Adrenal gland (tissue), 12 donors: ENCODE measurements around the gene RIC3. TPM values are rescaled to one million over a fixed set of nuclear protein-coding genes. Genes with fewer than 3 reads are reported as not detected.
A peak's percentile ranks its signal among the peaks of the same experiment; 100 is the strongest.

Source experiments
- DNase-seq, 7 donors: peaks; one replicate each; pipeline ENCODE4 v3.0.0-alpha.2; 2019 to 2020
- H3K27ac ChIP-seq, 5 donors: fragments of 200-600 bp; sonication (generic) in 4 of 5; 1 replicate in 3 of 5; 2 replicates in 2 of 5; pipeline versions ENCODE4 v1.5.1 to v1.8.0; 2016 to 2020; ENCODE audit warnings: mild to moderate bottlenecking in 1 of 5
- H3K27me3 ChIP-seq: fragments of 200-600 bp; 2 replicates; pipeline ENCODE4 v1.8.0; 2021
- H3K36me3 ChIP-seq, 2 donors: fragments of 200-600 bp; replicated peaks in 1 of 2; 1 replicate in 1 of 2; 2 replicates in 1 of 2; pipeline versions ENCODE4 v1.5.1 to v1.8.0; 2018 to 2022
- H3K4me1 ChIP-seq, 2 donors: fragments of 200-600 bp; replicated peaks in 1 of 2; 1 replicate in 1 of 2; 2 replicates in 1 of 2; pipeline versions ENCODE4 v1.5.1 to v1.8.0; 2018 to 2021
- H3K4me3 ChIP-seq, 4 donors: fragments of 200-600 bp; sonication (generic) in 3 of 4; one replicate each; pipeline ENCODE4 v1.5.1; 2016 to 2018
- H3K9me3 ChIP-seq, 3 donors: fragments of 200-600 bp; sonication (generic) in 1 of 3; replicated peaks in 1 of 3; 1 replicate in 2 of 3; 2 replicates in 1 of 3; pipeline versions ENCODE4 v1.5.1 to v1.8.0; 2016 to 2021
- CTCF ChIP-seq, 6 experiments: fragments of 450-650 bp in 4 of 6; fragments of 200-600 bp in 2 of 6; sonication (generic) in 1 of 6; IDR thresholded peaks; 1 replicate in 5 of 6; 2 replicates in 1 of 6; pipeline versions ENCODE4 v1.5.1 to v1.8.0; 2016 to 2021; ENCODE audit warnings: antibody characterized with exemption in 6 of 6, mild to moderate bottlenecking in 2 of 6, moderate library complexity in 1 of 6
- POLR2A ChIP-seq, 2 donors: fragments of 450-650 bp; IDR thresholded peaks; one replicate each; pipeline ENCODE4 v1.6.1; 2017; ENCODE audit warnings: antibody characterized with exemption in 2 of 2, mild to moderate bottlenecking in 2 of 2, moderate library complexity in 1 of 2
- whole genome bisulfite sequencing, 4 donors: extraction: QIAGEN DNeasy Blood & Tissue Kit in 2 of 4; methylation state at CpG; one replicate each; pipeline versions ENCODE4 v1.1.5 to v1.1.7; 2013 to 2017; 5-methylcytosine and 5-hydroxymethylcytosine counted together
- intact Hi-C, 2 donors: fragments of 100-400 bp; cut with DNase I; formaldehyde crosslinking; loops; one replicate each; pipeline versions ENCODE4 v1.14.1 to v1.15.0; 2022 to 2023
- polyA plus RNA-seq, 3 donors: library from polyadenylated mRNA; stranded (reverse); fragments of 200-250 nt in 2 of 3; fragments of 350-450 nt in 1 of 3; fragmentation: Illumina TruSeq in 1 of 3; extraction: RNeasy Lipid Tissue Mini Kit (QIAGEN cat#74804) in 1 of 3; gene quantifications; one replicate each; pipeline ENCODE4 v1.2.3, GENCODE V29; 2013 to 2014
- total RNA-seq, 9 donors: library from RNA; depleted of rRNA in 4 of 9; stranded (reverse); fragments of >200 nt in 4 of 9; fragments of 120-200 nt in 1 of 9; fragmentation: NEBNext Ultra II Directional in 1 of 9; extraction: Animal tissue kit (Norgen Biotek cat#: 25700) in 1 of 9; gene quantifications; one replicate each; pipeline versions ENCODE4 v1.1.0 to v1.2.4, GENCODE V29; 2013 to 2023
- donor health status: healthy with polysubstance abuse.
- donor health status: Bipolar disorder and iron deficiency.
- donor health status: DM: yes; HTN: yes; CAD: no.
- donor health status: DM: no; HTN: no; CAD: no.
- donor health status: DM: no; HTN: no; CAD: no.
- donor health status: DM: yes; HTN: yes; CAD: no.

RIC3 gene
- total and polyA plus RNA-seq, 12 donors = 11.0 to 45.5 (median 29.4) TPM

- H3K27ac ChIP-seq = no peak overlapping the region
- DNase-seq = peak in 1 of 7 donors; percentile 12
- H3K36me3 ChIP-seq = peaks cover 0 to 35% of the 10 kb centered on the region in 2 donors
- no peaks in the 10 kb centered on the region for H3K4me1 ChIP-seq
- H3K9me3 ChIP-seq = no peaks in the 10 kb centered on the region
- 89 to 98% (median 95%) methylated on average over 7 to 11 of the region's 11 CpGs for WGBS, 4 donors
- no peak overlapping the region for H3K4me3 ChIP-seq
- intact Hi-C loops = no loop called here
- no peak for TF ChIP-seq CTCF (IDR thresholded peaks at IDR 0.05)
- no peak for TF ChIP-seq POLR2A (IDR thresholded peaks at IDR 0.05)
- no peaks in the 10 kb centered on the region for H3K27me3 ChIP-seq
Observed at GRCh38 chr11:8101421-8101820, 67.4 kb downstream of the RIC3 start.

GRCh38 chr11:8100605-8101004 is 68.2 kb downstream of the RIC3 start:
- Histone ChIP-seq H3K36me3 (peaks cover 0 to 31% of the 10 kb centered on the region in 2 donors), H3K27me3 (no peaks in the 10 kb centered on the region), H3K4me1 (no peaks in the 10 kb centered on the region), H3K4me3 (no peak overlapping the region), H3K27ac (no peak overlapping the region), H3K9me3 (no peaks in the 10 kb centered on the region)
- 92 to 96% (median 95%) methylated on average over 8 of the region's 8 CpGs for WGBS, 4 donors
- intact Hi-C loops = no loop called here
- DNase-seq = peak in 2 of 7 donors; percentile 9 to 49
- no peak for TF ChIP-seq POLR2A (IDR thresholded peaks at IDR 0.05)
- no peak for TF ChIP-seq CTCF (IDR thresholded peaks at IDR 0.05)

- Histone ChIP-seq H3K27me3 (no peaks in the 10 kb centered on the region), H3K4me3 (no peak overlapping the region), H3K4me1 (no peaks in the 10 kb centered on the region), H3K36me3 (peaks cover 0 to 31% of the 10 kb centered on the region in 2 donors), H3K27ac (no peak overlapping the region), H3K9me3 (no peaks in the 10 kb centered on the region)
- DNase-seq = peak in 2 of 7 donors; percentile 3 to 48
- TF ChIP-seq POLR2A (IDR thresholded peaks at IDR 0.05) = no peak
- no peak for TF ChIP-seq CTCF (IDR thresholded peaks at IDR 0.05)
- WGBS, 4 donors = 85 to 89% (median 88%) methylated on average over 14 of the region's 14 CpGs
- intact Hi-C loops = no loop called here
Observed at GRCh38 chr11:8100158-8100557, 68.7 kb downstream of the RIC3 start.

- TF ChIP-seq POLR2A (IDR thresholded peaks at IDR 0.05) = no peak
- TF ChIP-seq CTCF (IDR thresholded peaks at IDR 0.05) = peak; percentile 54 to 83 (median 72)
- 36 to 47% (median 45%) methylated on average over 3 of the region's 3 CpGs for WGBS, 4 donors
- intact Hi-C loops = no loop called here
- Histone ChIP-seq H3K4me3 (no peak overlapping the region), H3K27me3 (no peaks in the 10 kb centered on the region), H3K27ac (no peak overlapping the region), H3K36me3 (peaks cover 0 to 31% of the 10 kb centered on the region in 2 donors), H3K4me1 (no peaks in the 10 kb centered on the region), H3K9me3 (no peaks in the 10 kb centered on the region)
- DNase-seq = peak; percentile 67 to 95 (median 84)
Observed at GRCh38 chr11:8099291-8099899, 69.4 kb downstream of the RIC3 start.
